Activated CD8-positive, alpha-beta memory T cell treated with anti-CD3 and anti-CD28 coated beads, Interleukin-2, amount 50 U/mL, for 24 hours (primary cell): ENCODE results near the gene RBM41.
"Not testable (repeated sequence)": the region's sequence is repeated elsewhere in the genome, so short reads cannot be mapped to it uniquely, and the experiment has no call there.

Experiments used
- DNase-seq: peaks from one replicate; pipeline ENCODE4 v3.0.0-alpha.2; 2020; ENCODE audit errors: extremely low read depth

The RBM41 gene

GRCh38 chrX:107118322-107119147 is at the start of gene RBM41:
RBM41 (minus strand) TSS chrX:107118822; CDS start chrX:107118773, 49 bp downstream.
- DNase-seq: peak; percentile 39

- no peak for DNase-seq
These were observed 49.6 kb upstream of the RBM41 start for GRCh38 chrX:107168257-107168656.

- DNase-seq: no peak
These were observed 48.7 kb upstream of the RBM41 start for GRCh38 chrX:107167163-107167921.

DNA sequence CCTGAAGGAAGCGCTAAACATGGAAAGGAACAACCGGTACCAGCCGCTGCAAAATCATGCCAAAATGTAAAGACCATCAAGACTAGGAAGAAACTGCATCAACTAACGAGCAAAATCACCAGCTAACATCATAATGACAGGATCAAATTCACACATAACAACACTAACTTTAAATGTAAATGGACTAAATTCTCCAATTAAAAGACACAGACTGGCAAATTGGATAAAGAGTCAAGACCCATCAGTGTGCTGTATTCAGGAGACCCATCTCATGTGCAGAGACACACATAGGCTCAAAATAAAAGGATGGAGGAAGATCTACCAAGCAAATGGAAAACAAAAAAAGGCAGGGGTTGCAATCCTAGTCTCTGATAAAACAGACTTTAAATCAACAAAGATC is 39.0 kb upstream of the RBM41 start:
- not testable (repeated sequence) for DNase-seq

DNA sequence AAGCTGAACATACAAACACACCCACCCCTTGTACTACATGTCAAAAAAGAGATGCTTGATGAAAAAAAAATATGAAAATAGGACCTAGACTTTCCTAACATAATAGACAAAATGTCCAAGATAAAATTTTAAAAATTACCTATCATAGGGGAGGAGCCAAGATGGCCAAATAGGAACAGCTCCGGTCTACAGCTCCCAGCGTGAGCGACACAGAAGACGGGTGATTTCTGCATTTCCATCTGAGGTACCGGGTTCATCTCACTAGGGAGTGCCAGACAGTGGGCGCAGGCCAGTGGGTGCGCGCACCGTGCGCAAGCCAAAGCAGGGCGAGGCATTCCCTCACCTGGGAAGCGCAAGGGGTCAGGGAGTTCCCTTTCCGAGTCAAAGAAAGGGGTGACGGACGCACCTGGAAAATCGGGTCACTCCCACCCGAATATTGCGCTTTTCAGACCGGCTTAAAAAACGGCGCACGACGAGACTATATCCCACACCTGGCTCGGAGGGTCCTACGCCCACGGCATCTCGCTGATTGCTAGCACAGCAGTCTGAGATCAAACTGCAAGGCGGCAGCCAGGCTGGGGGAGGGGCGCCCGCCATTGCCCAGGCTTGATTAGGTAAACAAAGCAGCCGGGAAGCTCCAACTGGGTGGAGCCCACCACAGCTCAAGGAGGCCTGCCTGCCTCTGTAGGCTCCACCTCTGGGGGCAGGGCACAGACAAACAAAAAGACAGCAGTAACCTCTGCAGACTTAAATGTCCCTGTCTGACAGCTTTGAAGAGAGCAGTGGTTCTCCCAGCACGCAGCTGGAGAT is 37.2 kb upstream of the RBM41 start:
- DNase-seq: not testable (repeated sequence)

GRCh38 chrX:107154787-107155620 is 36.4 kb upstream of the RBM41 start:
- DNase-seq: no peak

DNA sequence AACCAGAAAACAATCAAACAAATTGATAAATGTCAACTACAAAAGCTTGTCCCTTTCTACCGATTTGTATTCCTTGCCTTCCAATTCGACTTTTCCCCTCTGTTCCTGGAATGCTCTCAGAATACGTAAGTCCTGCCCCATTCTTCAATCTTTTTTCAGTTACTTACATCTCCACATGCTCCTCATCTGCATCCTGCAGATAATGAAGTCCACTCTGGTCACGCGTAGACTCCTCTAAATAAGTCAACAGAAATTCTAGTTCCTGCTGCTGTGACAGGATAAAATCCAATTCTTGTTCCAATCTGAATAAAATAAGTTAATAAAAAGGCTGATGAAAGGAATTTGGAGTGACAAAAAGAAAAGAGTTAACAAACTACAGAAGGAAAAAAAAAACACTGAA is 34.4 kb upstream of the RBM41 start:
- no peak for DNase-seq

DNA sequence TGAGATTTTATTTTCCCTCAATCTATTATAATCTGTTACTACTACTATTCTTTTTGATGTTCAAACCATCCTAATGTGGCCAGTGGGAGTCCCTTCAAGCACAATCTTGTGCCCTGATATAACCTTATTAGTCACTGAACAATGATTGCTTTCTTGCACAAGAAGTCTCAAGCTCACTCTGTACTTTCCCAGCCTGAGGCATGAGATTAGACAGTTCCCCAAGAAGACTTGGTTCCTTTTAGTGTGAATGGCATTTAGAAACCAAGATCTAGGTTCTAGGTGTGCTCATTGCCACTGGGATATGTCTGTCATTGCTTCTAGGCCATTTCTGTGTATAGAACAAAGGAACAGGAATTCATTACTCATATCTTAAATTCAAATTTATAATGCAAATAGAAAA is 28.0 kb upstream of the RBM41 start:
- no peak for DNase-seq

DNA sequence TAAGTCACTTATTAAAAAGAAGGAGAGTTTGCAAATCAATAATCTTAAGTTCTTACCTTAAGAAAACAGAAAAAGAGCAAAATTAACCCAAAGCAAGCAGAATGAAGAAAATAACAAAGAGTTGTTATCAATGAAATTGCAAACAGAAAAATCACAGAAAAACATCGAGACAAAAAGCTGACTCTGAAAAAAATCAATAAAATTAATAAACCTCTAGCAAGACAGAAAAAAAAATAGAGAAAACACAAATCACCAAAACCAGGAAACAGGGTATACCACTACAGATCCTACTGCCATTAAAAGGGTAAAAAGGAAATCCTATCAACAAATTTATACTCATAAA is 17.3 kb upstream of the RBM41 start:
- DNase-seq: no peak

DNA sequence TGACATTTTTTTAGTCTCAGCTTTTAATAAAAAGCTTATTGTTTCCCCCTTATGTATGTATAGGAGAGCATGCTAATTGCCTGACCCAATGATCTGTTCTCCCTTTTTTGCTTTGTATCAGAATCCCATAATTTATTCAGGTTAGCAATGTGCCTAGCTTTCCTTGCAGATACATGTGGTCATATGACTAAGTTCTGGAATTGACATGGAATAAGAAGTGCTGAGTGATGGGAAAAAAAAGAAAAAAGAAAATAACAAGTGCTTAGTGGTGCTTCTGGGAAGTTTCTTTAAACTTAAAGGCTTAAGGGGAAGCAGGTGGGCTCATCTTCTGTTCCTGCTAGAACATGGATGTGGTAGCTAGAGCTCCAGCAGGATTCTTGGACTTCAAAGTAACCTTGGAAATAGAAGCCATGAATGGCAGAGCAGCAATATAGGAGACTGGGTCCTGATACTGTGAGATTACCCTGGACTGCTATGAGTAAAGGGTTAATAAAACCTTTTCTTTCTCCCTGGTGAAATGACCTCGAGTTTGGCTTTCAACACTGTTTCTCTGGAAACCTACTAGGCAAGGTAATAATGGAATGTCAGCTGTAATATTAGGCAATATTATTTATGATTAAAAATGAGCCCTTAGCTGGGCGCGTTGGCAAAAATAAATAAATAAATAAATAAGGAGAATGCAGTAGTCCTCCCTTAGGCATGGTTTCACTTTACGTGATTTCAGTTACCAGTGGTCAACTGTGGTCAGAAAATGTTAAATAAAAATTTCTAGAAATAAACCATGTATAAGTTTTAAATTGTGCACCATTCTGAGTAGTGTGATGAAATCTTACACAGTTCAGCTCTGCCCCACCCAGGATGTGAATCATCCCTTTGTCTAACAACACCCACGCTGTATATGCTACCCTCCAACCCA is 16.7 kb upstream of the RBM41 start:
- DNase-seq: no peak

DNA sequence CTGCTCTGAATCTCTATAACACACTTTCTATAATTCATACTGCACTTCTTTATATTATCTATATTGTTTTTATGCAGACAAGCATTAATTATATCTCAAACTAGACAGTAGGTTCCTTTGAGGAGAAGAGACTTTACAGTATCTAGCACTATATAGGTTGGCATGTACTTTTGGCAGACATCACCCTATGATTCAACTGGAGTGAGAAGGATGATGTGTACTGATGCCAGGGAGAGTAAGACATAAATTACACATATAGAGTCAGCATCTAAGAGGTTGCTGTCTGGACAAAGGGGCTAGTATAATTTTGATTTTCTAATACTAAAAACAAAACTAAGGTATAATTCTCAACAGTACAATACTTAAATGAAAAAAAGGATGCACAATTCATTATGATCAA is 5.1 kb upstream of the RBM41 start:
- DNase-seq: no peak

DNA sequence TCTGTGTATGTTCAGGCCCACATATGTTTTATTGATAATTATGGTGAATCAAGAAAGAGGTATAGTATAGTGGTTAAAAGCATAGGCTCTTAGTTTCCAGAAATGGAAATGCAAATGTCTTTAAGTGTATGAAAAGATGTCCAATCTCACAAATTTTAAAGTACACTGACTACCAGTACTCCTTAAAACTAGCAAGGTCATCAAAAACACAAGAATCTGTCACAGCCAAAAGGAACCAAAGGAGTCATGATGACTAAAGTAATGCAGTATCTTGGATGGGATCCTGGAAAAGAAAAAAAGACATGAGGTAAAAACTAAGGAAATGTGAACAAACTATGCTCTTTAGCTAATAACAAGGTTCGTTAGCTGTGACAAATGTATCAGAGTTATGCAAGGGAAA is 661 bp upstream of the RBM41 start:
- DNase-seq: no peak

- DNase-seq: no peak
These were observed 665 bp downstream of the RBM41 start for GRCh38 chrX:107117993-107118321.

DNA sequence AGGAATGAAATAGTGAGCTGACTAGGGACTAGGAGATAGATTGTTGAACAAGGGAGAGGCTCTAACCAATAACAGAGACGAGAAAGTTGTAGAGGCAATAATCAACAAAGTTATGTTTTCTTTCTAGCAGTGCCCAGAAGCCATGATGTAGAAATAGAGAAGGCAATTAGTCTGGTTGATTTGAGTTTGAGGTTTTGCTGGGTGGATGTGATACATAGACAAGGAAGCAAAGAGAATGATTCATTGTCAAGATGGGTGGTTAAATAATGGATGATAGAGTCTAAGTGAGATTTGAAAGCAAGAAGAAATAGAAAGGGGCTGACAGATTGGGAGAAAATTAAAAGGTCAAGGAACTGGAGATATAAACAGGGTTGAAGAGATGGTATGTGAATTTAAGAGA is 11.2 kb downstream of the RBM41 start:
- no peak for DNase-seq

DNA sequence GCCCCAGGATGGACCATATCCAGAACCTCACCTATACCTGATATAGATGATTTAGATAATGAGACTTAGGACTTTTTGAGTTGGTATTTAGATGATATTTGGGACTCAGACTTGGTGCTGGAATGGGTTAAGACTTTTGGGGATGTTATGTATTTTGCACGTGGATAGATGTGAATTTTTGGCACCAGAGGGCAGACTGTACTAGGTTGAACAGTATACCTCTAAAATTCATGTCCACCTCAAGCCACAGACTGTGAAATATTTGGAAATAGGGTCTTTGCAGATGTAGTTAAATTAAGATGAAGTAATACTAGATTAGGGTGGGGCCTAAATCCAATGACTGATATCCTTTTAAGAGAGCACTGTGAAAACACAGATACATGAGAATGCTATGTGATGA is 15.6 kb downstream of the RBM41 start:
- DNase-seq: no peak

GRCh38 chrX:107076158-107076557 is 42.5 kb downstream of the RBM41 start:
- DNase-seq: no peak

- DNase-seq: not testable (repeated sequence)
These were observed 60.9 kb downstream of the RBM41 start for GRCh38 chrX:107057731-107058130.

DNA sequence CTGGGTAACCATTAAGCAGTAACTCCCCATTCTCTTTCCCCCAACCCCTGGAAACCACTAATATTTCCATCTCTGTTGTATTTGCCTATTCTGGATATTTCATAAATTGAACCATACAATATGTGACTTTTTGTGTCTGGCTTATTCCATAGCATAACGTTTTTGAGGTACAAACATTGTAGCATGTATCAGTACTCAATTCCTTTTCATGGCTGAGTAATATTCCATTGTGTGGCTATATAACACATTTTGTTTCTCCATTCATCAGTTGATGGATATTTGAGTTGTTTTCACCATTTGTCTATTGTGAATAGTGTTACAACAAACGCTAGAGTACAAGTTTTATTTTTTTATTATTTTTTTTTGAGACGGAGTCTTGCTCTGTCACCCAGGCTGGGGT is 63.6 kb downstream of the RBM41 start:
- DNase-seq: no peak

GRCh38 chrX:107050195-107050709 is 68.4 kb downstream of the RBM41 start:
- no peak for DNase-seq

DNA sequence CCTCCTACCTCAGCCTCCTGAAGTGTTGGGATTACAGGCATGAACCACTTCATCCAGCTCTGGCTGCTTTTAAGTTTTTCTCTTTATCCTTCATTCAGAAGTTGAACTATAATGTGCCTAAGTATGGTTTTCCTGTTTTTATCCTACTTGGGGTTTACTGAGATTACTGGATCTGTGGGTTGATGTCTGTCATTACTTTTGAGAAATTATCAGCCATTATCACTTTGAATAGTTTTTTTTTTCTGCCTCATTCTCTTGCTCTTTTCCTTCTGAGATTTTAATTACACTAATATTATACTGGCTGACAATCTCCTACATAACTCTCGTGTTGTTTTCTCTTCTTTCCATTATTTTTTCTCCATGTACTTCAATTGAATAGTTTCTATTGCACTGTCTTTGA is 71.0 kb downstream of the RBM41 start:
- DNase-seq: no peak
